Fibroblast of pulmonary artery (primary cell): Measurements from ENCODE around the gene TEN1.

ENCODE experiments used
- DNase-seq: peaks from one replicate; pipeline ENCODE4 v3.0.0-alpha.2; 2010; ENCODE audit warnings: low read depth
- H3K4me3 ChIP-seq: replicated peaks from 2 replicates; pipeline ENCODE4 v1.5.1; 2011; ENCODE audit warnings: low read depth, mild to moderate bottlenecking, control low read depth, low read length, moderate library complexity
- TF ChIP-seq, protein P1 (sequence below): IDR thresholded peaks from 2 replicates; pipeline ENCODE4 v1.5.1; 2011; ENCODE audit warnings: mild to moderate bottlenecking, control low read depth, low read length, inconsistent platforms; ENCODE audit errors: missing control alignments

TEN1 gene

DNA sequence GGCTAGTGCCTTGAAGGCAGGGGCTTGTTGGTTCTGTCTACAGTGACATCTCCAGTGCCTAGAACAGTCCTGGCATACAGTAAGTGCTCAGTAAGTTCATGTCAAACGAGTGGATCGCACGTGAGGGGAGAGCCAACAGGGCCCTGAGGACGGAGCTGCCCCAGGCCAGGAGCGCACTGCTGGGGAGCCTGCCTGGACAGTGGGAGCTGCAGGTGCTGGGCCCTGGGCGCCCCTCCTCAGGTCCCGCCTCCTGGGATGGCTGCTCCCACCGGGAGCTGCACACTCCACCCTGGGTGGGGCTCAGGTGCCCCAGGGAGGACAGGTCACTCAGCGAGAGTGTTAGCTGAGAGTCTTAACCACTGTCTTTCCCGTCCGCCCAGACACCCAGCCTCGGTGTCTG, 46.3 kb downstream of the TEN1 start:
- TF ChIP-seq, protein P1, sequence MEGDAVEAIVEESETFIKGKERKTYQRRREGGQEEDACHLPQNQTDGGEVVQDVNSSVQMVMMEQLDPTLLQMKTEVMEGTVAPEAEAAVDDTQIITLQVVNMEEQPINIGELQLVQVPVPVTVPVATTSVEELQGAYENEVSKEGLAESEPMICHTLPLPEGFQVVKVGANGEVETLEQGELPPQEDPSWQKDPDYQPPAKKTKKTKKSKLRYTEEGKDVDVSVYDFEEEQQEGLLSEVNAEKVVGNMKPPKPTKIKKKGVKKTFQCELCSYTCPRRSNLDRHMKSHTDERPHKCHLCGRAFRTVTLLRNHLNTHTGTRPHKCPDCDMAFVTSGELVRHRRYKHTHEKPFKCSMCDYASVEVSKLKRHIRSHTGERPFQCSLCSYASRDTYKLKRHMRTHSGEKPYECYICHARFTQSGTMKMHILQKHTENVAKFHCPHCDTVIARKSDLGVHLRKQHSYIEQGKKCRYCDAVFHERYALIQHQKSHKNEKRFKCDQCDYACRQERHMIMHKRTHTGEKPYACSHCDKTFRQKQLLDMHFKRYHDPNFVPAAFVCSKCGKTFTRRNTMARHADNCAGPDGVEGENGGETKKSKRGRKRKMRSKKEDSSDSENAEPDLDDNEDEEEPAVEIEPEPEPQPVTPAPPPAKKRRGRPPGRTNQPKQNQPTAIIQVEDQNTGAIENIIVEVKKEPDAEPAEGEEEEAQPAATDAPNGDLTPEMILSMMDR: no peak
- H3K4me3 ChIP-seq: no peak overlapping the region
- DNase-seq: no peak

DNA sequence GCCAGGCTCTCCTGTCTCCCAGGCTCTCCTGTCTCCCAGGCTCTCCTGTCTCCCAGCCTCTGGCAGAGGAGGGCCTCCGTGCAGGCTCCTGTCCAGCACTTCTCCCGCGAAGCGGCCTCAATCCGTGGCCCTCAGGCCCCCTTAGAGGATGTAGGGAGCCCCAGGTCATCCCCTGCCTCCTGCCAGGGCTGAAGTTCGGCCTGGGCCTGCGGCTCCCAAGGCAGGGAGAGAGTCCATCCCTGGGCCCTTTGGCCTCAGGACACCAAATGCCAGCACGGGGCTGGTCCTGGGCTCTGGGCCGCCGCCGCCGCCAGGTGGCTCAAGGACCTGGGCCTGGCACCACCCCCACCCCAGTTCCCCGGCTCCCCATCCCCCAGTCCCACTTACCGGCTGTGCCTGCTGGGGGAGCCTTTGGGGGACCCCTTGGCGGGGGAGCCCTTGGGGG, 47.7 kb downstream of the TEN1 start:
- no peak for DNase-seq
- H3K4me3 ChIP-seq: no peak overlapping the region
- TF ChIP-seq, protein P1: no peak

DNA sequence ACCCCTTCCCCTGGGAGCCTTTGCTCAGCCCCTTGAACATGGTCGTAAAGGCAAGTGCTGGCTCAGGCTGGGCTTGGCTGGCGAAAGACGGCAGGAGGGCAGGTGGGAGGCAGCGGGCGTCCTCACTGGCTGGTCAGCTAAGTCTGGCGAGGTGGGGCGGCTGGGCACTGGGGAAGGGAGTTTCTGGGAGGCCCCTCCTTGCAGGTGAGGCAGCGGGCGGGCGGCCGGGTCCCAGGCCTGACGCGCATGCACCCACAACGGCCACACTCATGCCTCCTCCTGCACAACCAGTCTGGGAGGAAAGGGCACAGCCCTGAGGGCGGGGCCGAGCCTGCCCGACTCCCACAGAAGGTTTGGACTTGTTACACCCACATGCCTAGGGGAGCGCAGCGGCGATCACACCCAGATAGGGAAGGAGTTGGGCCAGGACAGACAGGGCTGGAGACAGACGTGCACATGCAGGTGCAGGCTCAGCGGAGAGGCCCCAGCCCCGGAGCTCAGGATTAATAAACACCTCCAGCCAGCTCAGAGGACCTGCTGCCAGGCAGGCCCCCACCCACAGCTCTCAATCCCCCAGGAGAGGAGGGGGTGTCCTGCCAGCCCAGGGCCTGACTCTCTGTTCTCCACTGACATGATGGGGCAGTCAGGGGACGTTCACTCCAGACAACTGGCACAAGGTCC, 48.3 kb downstream of the TEN1 start, which contains the start of gene EVPL:
EVPL (minus strand) TSS at position 148 of the 681 bp plus-strand sequence; CDS start at position 40, 108 bp downstream.
- TF ChIP-seq, protein P1: no peak
- H3K4me3 ChIP-seq: no peak within 1 kb of the TSS
- no peak for DNase-seq

GRCh38 chr17:76032073-76032779, 53.2 kb downstream of the TEN1 start:
- TF ChIP-seq, protein P1: no peak
- no peak overlapping the region for H3K4me3 ChIP-seq

GRCh38 chr17:76032780-76033108, 53.7 kb downstream of the TEN1 start:
- TF ChIP-seq, protein P1: no peak

More at GRCh38 chr17:76032073-76032779, 53.2 kb downstream of the TEN1 start:
- DNase-seq: no peak

DNA sequence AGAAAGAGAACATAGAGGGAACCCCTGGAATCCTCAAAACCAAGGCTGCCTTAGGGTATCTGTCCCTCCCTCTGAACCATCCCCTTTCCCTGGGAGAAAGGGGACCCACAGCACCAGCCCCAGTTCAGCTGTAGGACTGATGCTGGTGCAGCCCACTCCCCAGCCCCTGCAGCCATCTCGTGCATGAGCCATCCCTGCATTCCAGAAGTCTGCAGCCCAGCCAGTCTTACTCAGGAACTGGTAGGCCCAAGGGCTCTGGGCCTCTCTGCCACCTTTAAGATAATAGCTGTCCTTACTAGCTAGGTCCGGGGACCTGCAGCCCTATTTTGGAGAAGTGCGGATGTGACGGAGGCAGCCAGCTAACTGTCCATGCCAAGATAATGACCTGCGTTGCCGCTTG, 54.1 kb downstream of the TEN1 start:
- DNase-seq: no peak
- H3K4me3 ChIP-seq: no peak overlapping the region
- TF ChIP-seq, protein P1: no peak

More at GRCh38 chr17:76032780-76033108, 53.7 kb downstream of the TEN1 start:
- no peak overlapping the region for H3K4me3 ChIP-seq
- no peak for DNase-seq
